Neuronal stem cell (in vitro differentiated cells): ENCODE measurements around the gene ALAD.

Experiments used
- DNase-seq: peaks from one replicate; pipeline ENCODE4 v3.0.0-alpha.2; 2013; ENCODE audit warnings: low spot score
- H2AFZ ChIP-seq: one replicate; pipeline ENCODE4 v1.6.1; 2013; ENCODE audit warnings: mild to moderate bottlenecking, low read length, inconsistent platforms
- H2AK5ac ChIP-seq: 2 replicates; pipeline ENCODE4 v1.6.1; 2013; ENCODE audit warnings: low read depth, mild to moderate bottlenecking, inconsistent platforms, low read length, moderate library complexity, mixed read lengths
- H2BK120ac ChIP-seq: 2 replicates; pipeline ENCODE4 v1.6.1; 2013; ENCODE audit warnings: low read depth, mild to moderate bottlenecking, inconsistent platforms, low read length, moderate library complexity, mixed read lengths
- H2BK12ac ChIP-seq: one replicate; pipeline ENCODE4 v1.6.1; 2013; ENCODE audit warnings: low read length, inconsistent platforms
- H2BK15ac ChIP-seq: 2 replicates; pipeline ENCODE4 v1.6.1; 2013; ENCODE audit warnings: mild to moderate bottlenecking, low read length, inconsistent platforms, mixed read lengths
- H2BK5ac ChIP-seq: one replicate; pipeline ENCODE4 v1.6.1; 2013; ENCODE audit warnings: inconsistent platforms, mild to moderate bottlenecking, low read length, moderate library complexity
- H3K14ac ChIP-seq: one replicate; pipeline ENCODE4 v1.6.1; 2013; ENCODE audit warnings: low read length, inconsistent platforms
- H3K18ac ChIP-seq: 2 replicates; pipeline ENCODE4 v1.6.1; 2013; ENCODE audit warnings: low read length, inconsistent platforms
- H3K23ac ChIP-seq: 2 replicates; pipeline ENCODE4 v1.6.1; 2013; ENCODE audit warnings: low read depth, mild to moderate bottlenecking, mixed read lengths, low read length, inconsistent platforms; ENCODE audit not compliant: poor library complexity
- H3K27ac ChIP-seq: replicated peaks from 3 replicates; pipeline ENCODE4 v1.5.1; 2013; ENCODE audit warnings: low read length, inconsistent platforms
- H3K27me3 ChIP-seq, 3 experiments: 2 replicates each; pipeline ENCODE4 v1.6.1; 2013; ENCODE audit warnings: low read length in 3 of 3, mild to moderate bottlenecking in 2 of 3, inconsistent platforms in 1 of 3, low read depth in 1 of 3, mixed read lengths in 1 of 3, moderate library complexity in 1 of 3; ENCODE audit not compliant: control insufficient read depth in 3 of 3, insufficient read depth in 3 of 3
- H3K36me3 ChIP-seq, 2 donors: replicated peaks in 1 of 2; 2 replicates each; pipeline ENCODE4 v1.6.1; 2013; ENCODE audit warnings: low read length in 2 of 2; ENCODE audit not compliant: control insufficient read depth in 2 of 2, insufficient read depth in 2 of 2
- H3K4ac ChIP-seq: 2 replicates; pipeline ENCODE4 v1.6.1; 2013; ENCODE audit warnings: inconsistent platforms, mild to moderate bottlenecking, low read length, moderate library complexity
- H3K4me1 ChIP-seq, 2 donors: 1 replicate in 1 of 2; 2 replicates in 1 of 2; pipeline ENCODE4 v1.6.1; 2013; ENCODE audit warnings: low read length in 2 of 2, low read depth in 1 of 2; ENCODE audit not compliant: control insufficient read depth in 2 of 2, insufficient read depth in 1 of 2
- H3K4me2 ChIP-seq: one replicate; pipeline ENCODE4 v1.6.1; 2013; ENCODE audit warnings: mild to moderate bottlenecking, low read length, inconsistent platforms; ENCODE audit not compliant: insufficient read depth, poor library complexity, severe bottlenecking
- H3K4me3 ChIP-seq, 2 donors: 2 replicates each; pipeline ENCODE4 v1.5.1; 2013; ENCODE audit warnings: low read length in 2 of 2, mild to moderate bottlenecking in 2 of 2, inconsistent platforms in 1 of 2, moderate library complexity in 1 of 2
- H3K79me1 ChIP-seq: one replicate; pipeline ENCODE4 v1.6.1; 2013; ENCODE audit warnings: low read depth, mild to moderate bottlenecking, inconsistent platforms, low read length, moderate library complexity
- H3K9ac ChIP-seq: one replicate; pipeline ENCODE4 v1.6.1; 2013; ENCODE audit warnings: mild to moderate bottlenecking, low read depth, low read length, inconsistent platforms; ENCODE audit not compliant: poor library complexity
- H3K9me3 ChIP-seq, 2 donors: replicated peaks in 1 of 2; 2 replicates each; pipeline versions ENCODE3 to v1.6.1; 2013; ENCODE audit warnings: low read length in 2 of 2, mild to moderate bottlenecking in 2 of 2, inconsistent platforms in 1 of 2, low read depth in 1 of 2, mixed read lengths in 1 of 2, moderate library complexity in 1 of 2; ENCODE audit not compliant: control insufficient read depth in 2 of 2, insufficient read depth in 1 of 2
- H4K8ac ChIP-seq: one replicate; pipeline ENCODE4 v1.6.1; 2013; ENCODE audit warnings: low read depth, mild to moderate bottlenecking, inconsistent platforms, low read length, moderate library complexity
- H4K91ac ChIP-seq: one replicate; pipeline ENCODE4 v1.6.1; 2013; ENCODE audit warnings: low read length, low read depth, mild to moderate bottlenecking, inconsistent platforms; ENCODE audit not compliant: poor library complexity
- WGBS, 2 donors: extraction: QIAGEN DNeasy Blood & Tissue Kit; methylation state at CpG; one replicate each; pipeline ENCODE4 v1.1.7; 2013; ENCODE audit warnings: missing lambda C conversion rate in 2 of 2, mixed read lengths in 1 of 2; ENCODE audit not compliant: insufficient read length in 2 of 2, insufficient replicate concordance in 1 of 2; ENCODE audit errors: extremely low coverage in 2 of 2; 5-methylcytosine and 5-hydroxymethylcytosine counted together

ALAD gene

GRCh38 chr9:113393281-113393680 is 7.8 kb downstream of the ALAD start:
- Histone ChIP-seq H3K27me3 (no peaks in the 10 kb centered on the region), H2BK5ac (no peak overlapping the region), H3K4me2 (no peak overlapping the region), H3K27ac (no peak overlapping the region), H3K4me3 (no peak overlapping the region), H2BK12ac (no peak overlapping the region), H2BK15ac (no peak overlapping the region), H2AK5ac (no peak overlapping the region), H3K9me3 (no peaks in the 10 kb centered on the region), H4K8ac (no peak overlapping the region), H3K4me1 (no peaks in the 10 kb centered on the region), H3K9ac (no peak overlapping the region), H3K79me1 (no peaks in the 10 kb centered on the region), H2AFZ (no peak overlapping the region), H3K4ac (no peak overlapping the region), H3K23ac (peak overlapping the region; percentile 38), H2BK120ac (no peak overlapping the region), H3K14ac (no peak overlapping the region), H4K91ac (no peak overlapping the region), H3K36me3 (peaks cover 25 to 59% of the 10 kb centered on the region in 2 donors), H3K18ac (no peak overlapping the region)
- WGBS, 2 donors, result no CpG with 5 or more reads among the region's 7 CpGs
- DNase-seq, result no peak

GRCh38 chr9:113391917-113392316 is 9.2 kb downstream of the ALAD start:
- Histone ChIP-seq H4K8ac (no peak overlapping the region), H4K91ac (no peak overlapping the region), H2AK5ac (no peak overlapping the region), H2AFZ (no peak overlapping the region), H3K4ac (no peak overlapping the region), H3K9me3 (no peaks in the 10 kb centered on the region), H3K14ac (no peak overlapping the region), H2BK15ac (no peak overlapping the region), H2BK12ac (no peak overlapping the region), H3K36me3 (peaks cover 30 to 72% of the 10 kb centered on the region in 2 donors), H3K23ac (no peak overlapping the region), H3K9ac (no peak overlapping the region), H3K4me1 (no peaks in the 10 kb centered on the region), H3K18ac (no peak overlapping the region), H3K27ac (no peak overlapping the region), H2BK120ac (no peak overlapping the region), H3K4me3 (no peak overlapping the region), H3K4me2 (no peak overlapping the region), H2BK5ac (no peak overlapping the region), H3K79me1 (no peaks in the 10 kb centered on the region), H3K27me3 (no peaks in the 10 kb centered on the region)
- WGBS, 2 donors, result no CpG with 5 or more reads among the region's 7 CpGs
- no peak for DNase-seq

- no peaks in the 10 kb centered on the region for H3K4me1 ChIP-seq
Observed at GRCh38 chr9:113390192-113390960, 10.7 kb downstream of the ALAD start.

GRCh38 chr9:113389451-113389850 is 11.6 kb downstream of the ALAD start:
- Histone ChIP-seq H2BK15ac (no peak overlapping the region), H3K79me1 (no peaks in the 10 kb centered on the region), H4K91ac (no peak overlapping the region), H3K36me3 (peaks cover 30 to 73% of the 10 kb centered on the region in 2 donors), H3K9me3 (no peaks in the 10 kb centered on the region), H2AFZ (no peak overlapping the region), H3K18ac (no peak overlapping the region), H3K4me2 (no peak overlapping the region), H2BK12ac (no peak overlapping the region), H2BK120ac (no peak overlapping the region), H3K14ac (no peak overlapping the region), H3K27me3 (no peaks in the 10 kb centered on the region), H3K4me3 (no peak overlapping the region), H3K23ac (no peak overlapping the region), H4K8ac (no peak overlapping the region), H3K4me1 (no peaks in the 10 kb centered on the region), H3K27ac (no peak overlapping the region), H2BK5ac (no peak overlapping the region), H2AK5ac (no peak overlapping the region), H3K9ac (no peak overlapping the region), H3K4ac (no peak overlapping the region)
- no CpG with 5 or more reads among the region's 11 CpGs for WGBS, 2 donors
- DNase-seq, result no peak

More at GRCh38 chr9:113390192-113390960, 10.7 kb downstream of the ALAD start:
- Histone ChIP-seq H2AFZ (no peak overlapping the region), H4K91ac (no peak overlapping the region), H2BK120ac (no peak overlapping the region), H3K9ac (no peak overlapping the region), H3K4me3 (no peak overlapping the region), H3K36me3 (peaks cover 30 to 78% of the 10 kb centered on the region in 2 donors), H3K79me1 (no peaks in the 10 kb centered on the region), H2BK5ac (no peak overlapping the region), H4K8ac (no peak overlapping the region), H2AK5ac (no peak overlapping the region), H2BK12ac (no peak overlapping the region), H3K9me3 (no peaks in the 10 kb centered on the region), H2BK15ac (no peak overlapping the region), H3K4me2 (no peak overlapping the region), H3K18ac (no peak overlapping the region), H3K4ac (no peak overlapping the region), H3K27ac (no peak overlapping the region), H3K14ac (no peak overlapping the region), H3K27me3 (no peaks in the 10 kb centered on the region), H3K23ac (no peak overlapping the region)
- no peak for DNase-seq
- no CpG with 5 or more reads among the region's 17 CpGs for WGBS, 2 donors
